Hematopoietic multipotent progenitor cell treated with erythropoietin and hydrocortisone succinate and interleukin-3 and kit ligand, for 8 days (in vitro differentiated cells): Measurements from ENCODE around the gene SSC5D.
A peak's percentile ranks its signal among the peaks of the same experiment; 100 is the strongest.
"Not testable (repeated sequence)": the region's sequence is repeated elsewhere in the genome, so short reads cannot be mapped to it uniquely, and the experiment has no call there.

ENCODE experiments used
- DNase-seq: peaks from one replicate; pipeline ENCODE4 v3.0.0-alpha.2; 2015

SSC5D gene

DNA sequence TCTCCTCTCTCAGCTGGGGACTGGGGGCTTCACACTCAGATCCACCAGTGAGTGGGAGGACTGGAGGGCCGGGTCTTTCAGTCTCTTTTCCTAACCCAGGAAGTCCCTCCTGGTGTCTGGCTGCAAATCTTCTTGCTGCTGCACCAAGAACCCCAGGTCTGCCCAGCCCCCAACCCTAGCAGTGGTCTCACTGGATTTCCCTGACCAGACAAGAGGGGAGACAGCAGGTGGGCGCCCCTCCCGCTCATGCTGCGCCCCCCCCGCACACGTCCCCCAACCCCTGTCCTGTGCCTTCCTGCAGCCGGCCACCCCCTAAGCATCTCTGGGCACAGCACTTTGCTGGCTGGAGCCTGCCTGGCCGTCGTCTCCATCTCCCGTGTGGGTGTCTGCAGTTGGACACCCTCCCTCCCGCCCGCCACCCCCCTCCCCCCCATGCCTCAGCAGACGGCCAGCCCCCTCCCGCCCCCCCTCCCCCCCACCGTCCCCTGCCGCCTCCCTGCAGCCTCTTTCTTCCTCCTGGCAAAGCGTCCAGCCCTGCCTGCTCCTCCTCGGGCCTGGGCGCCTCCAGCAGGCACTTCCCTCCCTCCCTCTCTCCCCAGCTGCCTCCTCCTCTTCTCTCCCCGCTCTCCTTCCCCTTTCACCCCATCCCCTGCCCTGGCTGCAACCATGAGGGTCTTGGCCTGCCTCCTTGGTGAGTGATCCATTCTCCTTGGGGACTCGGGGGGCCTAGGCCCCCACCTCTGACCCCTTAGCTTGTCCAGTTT, at the start of gene SSC5D:
Gene SSC5D, plus strand, starts transcription at position 513 of the 764 bp plus-strand sequence. Its CDS starts 154 bp downstream, at position 667.
- no peak for DNase-seq

DNA sequence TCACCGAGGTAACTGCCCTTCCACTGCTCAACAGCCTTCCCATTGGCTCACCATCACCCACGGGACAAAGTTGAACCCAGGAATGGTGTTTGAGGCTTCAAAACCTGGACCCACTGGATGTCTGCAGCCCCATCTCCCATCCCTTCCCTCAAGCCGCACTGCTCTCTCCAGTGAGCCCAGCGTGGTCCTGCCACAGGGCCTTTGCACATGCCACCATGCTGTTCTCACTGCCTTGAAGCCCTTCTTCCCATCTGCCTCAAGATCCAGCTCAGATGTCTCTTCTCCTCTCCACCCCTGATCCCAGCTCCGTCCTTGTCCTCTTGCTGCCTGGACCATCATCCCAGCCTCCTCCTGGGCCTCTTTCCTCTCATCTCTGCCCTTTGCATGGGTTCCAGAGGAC, 49.2 kb upstream of the SSC5D start:
- DNase-seq = no peak

DNA sequence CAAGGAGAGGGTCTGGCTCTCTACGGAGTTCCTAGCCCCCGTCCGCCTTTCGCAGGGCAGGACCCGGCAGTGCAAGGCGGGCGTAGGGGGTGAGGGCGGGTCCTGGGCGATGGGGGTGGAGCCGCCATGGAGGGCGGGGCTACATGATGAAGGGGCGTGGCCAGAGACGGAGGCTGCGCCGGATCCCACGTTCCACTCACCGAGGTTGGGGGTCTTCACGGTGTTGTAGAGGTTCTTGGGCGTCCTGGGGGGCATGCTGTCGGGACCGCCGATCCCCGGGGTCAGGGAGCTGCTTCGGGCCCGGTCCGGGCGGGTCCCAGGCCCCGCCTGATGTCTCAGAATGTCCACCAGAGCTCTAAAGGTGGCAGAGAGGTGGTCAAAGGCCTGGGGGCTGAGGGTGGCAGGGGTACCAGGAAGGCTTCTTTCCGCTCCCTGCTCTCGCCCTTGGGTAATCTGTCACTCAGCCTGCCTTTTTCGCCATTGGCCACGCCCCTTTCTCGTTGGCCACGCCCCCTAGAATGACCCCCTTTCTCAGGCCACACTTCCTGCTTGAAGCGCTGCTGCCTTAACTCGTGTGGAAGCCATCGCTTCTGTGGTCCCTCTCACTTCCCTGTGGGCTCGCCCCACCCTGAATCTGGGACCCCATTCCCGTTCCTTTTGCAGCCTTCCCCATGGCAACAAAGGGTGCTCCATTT, 47.7 kb upstream of the SSC5D start:
- DNase-seq = peak; percentile 70

DNA sequence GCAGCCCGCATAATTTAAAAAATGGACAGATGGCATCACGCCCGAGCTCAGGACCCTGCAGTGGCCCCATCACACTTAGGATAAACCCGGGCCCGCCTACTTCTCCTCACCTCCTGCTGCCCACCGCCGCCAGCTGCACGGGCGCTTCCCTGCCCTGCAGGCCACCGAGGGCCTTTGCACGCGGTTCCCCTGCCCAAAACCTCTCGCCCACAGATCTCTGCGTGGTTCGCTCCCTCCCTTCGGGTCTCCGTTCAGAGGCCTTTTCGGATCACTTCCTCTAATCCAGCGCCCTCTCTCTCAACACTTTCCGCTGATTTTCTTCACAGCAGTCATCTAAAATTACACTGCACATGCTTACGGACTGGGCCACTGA, 46.9 kb upstream of the SSC5D start:
- DNase-seq = no peak

DNA sequence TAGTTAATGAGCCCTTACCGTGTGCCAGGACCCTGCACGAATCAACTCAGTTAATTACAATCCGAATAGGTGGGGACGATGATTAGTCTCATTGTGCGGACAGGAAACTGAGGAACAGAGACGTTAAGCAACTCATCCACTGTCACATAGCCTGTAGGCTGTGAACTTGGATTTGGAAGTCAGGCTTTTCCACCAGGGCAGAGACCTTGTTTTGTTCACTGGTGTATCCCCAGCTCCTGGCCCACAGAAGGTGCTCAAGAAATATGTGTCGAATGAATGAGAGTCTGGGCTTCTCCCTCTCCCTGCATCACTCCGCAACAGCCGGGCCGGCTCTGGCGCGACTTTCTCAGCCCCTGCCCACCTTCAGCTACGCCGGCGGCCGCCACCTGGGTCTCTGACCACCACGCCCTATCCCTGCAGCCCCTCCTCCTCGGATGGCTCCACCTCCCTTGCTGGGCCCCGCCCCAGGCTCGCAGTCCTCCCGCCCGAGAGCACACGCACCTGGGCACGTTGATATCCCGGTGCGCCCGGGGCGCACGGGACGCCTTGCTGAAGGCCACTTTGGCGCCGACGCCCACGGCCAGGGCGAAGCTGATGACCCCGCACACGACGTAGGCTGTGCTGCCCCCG, 46.4 kb upstream of the SSC5D start:
- DNase-seq = peak; percentile 68

DNA sequence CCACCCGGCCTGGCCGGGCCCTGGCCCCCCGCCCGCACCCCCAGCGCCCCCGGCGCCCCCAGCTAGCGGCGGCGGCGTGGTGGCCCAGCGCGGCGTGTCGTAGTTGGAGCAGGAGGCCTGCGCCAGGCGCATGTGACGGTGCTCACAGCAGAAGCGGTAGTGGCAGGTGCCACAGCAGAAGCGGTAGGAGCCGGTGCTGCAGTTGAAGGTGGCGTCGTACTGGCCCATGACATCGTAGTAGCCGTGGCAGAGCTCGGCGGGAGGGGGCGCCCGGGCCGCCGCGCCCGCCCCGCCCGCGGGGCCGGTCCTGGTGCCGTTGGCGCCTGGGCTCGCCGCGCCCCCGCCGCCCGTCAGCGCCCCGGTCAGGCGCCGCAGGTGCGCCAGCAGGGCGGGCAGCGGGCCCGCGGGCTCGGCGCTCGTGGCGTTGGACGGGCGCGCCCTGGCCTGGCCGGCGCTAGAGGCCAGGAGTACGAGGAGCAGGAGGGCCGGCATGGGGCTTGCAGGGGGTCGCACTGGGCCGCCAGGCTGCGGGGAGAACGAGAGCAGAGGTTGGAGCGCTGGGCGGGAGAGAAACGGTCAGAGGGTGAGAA, 45.8 kb upstream of the SSC5D start:
- DNase-seq = peak; percentile 50

DNA sequence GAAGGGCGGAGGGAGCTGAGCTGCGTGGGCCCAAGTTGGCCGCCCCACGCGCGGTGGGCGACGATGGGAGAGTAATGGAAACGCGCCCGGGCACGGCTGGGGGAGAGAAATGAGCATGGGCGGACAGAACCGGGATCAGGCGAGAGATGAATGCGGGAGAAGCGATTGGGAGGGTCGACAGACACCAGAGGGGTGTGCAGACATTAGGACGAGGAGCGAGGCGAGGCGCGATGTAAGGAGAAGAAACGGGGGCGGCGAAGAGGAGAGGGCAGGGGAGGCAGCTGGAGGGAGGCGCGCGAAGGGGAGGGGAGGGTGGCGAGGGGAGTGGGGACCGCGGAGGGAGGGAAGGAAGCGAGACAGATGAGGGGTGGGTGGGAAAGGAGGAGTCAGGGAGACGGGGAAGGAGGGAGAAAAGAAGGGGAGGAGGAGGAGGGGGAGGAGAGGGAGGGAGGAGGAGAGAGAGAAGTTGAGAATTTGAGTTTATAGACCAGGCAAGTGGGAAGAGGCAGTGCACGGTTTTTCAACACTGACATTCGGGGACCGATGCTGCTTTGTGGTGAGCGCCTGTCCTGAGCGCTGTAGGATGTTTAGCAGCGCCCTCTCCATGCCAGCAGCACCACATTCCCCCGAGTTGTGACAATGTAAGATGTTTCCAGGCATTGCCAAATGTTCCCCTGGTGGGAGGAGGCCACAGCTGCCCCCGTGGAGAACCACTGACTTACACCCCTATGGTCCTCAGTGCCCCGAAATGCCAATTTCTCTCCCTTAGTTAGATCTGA, 45.0 kb upstream of the SSC5D start, which contains the start of gene SHISA7:
Gene SHISA7, minus strand, starts transcription at position 256 of the 779 bp plus-strand sequence. CDS start 437 bp downstream, outside the sequence.
- DNase-seq = no peak

DNA sequence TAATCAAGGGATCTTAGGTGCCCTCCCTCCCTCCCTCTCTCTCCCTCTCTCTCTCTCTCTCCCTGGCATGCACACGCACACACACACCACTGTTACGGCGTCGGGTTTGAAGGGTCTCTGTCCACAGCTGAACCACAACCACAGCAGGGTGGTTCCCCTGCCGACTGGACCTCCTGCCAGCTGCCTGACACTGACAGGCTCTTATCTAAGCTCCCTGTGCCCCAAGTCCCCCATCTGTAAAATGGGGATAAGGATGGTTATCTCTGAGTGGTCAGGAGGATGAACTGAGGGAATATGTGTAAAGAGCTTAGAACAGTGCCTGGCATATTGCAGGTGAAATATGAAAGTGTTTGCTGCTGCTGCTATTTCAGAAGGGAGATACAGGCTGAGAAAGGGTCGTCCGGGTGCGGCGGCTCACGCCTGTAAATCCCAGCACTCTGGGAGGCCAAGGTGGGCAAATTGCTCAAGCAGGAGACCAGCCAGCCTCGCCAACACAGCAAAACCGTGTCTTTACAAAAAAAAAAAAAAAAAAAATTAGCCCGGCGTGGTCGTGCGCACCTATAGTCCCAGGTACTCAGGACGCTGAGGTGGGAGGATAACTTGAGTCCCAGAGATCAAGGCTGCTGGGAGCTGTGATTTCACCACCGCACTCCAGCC, 44.3 kb upstream of the SSC5D start:
- peak; percentile 99 for DNase-seq

DNA sequence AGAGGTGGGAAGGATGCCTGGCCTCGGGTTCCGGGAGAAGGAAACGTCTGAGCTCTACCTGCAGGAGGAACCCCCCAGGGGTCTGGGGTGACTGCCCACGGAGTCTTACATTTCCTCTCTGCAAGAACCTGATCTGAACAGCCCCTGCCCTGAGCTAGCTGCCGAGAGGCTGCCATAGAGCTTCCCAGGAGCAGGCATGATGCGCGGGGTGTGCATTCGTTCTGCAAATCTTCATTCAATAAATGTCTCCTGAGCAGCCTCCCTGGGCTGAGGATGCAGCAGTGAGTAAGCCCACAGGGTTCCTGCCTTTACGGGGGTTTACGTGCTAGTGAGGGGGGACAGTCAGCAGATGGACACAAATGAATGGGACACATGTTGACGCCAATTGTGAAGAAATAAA, 43.6 kb upstream of the SSC5D start:
- no peak for DNase-seq

DNA sequence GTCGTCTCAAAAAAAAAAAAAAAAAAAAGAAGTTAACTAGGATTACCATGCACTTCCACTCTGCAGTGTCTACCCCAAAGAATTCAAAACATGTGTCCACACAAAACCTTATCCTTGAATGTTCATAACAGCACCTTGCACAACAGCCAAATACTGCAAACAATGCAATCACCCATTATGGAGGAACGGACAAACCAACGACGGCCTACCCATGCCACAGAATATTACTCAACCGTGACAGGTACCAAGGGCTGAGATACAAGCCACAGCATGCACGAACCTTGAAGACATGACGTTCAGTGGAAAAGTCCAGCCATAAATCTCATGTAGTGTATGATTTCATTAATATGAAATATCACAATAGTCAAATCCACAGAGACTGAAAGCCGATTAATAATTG, 42.2 kb upstream of the SSC5D start:
- DNase-seq = no peak

DNA sequence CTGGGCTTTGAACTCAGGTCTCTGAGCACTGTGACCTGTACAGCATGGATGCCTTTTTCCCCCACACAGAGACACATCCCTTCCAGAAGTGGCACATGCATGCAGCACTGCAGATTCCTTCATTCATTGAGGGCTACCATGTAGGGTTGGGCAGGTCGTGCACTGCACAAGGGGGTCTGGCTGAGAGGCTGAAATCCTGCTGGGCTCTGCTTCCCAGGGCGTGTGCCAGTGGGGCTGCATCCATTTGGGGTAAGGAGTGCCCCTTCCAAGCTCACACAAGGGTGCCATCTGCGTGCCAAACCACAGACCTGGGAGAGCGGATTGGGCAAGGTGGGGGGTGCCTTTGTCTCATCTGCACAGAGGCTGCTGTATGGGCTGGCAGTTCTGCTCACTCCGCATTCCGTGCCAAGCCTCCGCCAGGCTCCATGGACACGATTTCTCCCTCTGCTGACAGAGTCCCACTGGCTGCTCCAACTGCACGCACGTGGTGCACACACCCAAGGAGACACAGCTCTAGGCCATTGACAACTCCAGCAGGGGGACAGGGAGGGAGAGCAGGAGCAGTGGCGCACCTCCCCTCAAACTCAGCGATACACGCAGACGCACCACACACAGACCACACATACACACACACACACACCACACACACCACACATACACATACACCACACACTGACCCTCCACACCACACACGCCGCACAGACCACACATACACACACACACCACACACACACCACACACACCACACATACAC, 40.6 kb upstream of the SSC5D start:
- peak; percentile 91 for DNase-seq

DNA sequence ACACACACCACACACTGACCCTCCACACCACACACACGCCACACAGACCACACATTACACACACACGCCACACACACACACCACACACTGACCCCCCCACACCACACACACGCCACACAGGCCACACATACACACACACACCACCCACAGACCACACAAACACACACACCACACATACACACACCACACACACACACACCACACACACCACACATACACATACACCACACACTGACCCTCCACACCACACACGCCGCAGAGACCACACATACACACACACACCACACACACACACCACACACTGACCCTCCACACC, 40.1 kb upstream of the SSC5D start:
- not testable (repeated sequence) for DNase-seq

DNA sequence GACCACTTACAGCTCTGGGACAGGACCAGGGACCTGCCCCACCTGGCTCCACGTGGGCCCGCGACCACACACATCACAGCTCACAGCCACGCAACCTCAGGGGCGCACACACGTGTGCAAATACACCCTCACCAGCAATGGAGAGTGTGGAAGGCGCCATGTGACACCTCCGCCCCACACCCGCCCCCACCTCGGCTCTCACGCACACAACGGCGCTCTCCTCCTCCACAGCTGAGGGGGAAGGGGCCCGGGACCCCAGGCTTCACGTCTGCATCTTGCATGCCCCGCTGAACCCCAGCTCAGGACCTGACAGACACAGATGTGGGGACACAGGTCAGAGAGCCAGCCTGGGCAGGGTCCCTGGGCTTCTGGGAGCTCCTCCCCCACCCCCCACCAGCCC, 38.8 kb upstream of the SSC5D start:
- DNase-seq = no peak

DNA sequence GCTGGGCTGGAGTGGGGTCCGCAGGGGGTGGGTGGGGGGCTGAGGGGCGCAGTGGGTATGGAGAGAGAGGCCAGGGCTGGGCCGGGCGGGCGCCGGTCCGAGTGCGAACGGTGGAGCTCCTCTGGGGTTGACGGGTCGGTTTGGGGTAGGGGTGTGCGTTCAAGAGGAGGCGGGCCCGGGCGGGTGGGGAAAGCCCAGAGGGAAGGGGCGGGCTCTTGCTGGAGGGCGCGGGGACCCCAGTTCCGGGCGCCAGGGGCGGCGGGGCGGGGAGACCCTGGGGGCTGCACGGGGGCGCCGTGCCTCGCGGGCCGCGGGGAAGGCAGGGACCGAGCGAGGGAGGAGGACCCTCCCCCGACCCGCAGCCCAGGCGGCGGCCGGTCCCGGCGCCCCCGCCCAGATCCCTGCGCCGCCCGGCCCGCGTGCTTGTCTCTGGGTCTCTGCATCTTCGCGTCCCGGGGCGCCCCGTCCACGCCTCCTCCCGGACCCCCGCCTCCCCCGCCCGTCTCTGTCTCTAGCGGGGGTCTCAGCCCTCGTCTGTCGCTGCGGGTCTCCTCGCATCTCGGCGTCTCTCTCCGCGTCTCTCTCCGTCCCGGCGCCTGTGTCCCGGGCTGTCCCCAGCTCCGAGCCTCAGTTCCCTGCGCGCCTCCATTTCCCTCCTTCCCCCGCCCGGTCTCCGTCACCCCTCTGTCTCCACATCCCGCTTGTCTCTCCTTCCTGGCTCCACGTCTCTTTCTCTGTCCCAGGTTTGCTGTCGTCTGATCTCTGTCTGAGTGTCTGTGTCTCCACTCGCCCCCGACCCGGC, 36.9 kb upstream of the SSC5D start:
- no peak for DNase-seq

DNA sequence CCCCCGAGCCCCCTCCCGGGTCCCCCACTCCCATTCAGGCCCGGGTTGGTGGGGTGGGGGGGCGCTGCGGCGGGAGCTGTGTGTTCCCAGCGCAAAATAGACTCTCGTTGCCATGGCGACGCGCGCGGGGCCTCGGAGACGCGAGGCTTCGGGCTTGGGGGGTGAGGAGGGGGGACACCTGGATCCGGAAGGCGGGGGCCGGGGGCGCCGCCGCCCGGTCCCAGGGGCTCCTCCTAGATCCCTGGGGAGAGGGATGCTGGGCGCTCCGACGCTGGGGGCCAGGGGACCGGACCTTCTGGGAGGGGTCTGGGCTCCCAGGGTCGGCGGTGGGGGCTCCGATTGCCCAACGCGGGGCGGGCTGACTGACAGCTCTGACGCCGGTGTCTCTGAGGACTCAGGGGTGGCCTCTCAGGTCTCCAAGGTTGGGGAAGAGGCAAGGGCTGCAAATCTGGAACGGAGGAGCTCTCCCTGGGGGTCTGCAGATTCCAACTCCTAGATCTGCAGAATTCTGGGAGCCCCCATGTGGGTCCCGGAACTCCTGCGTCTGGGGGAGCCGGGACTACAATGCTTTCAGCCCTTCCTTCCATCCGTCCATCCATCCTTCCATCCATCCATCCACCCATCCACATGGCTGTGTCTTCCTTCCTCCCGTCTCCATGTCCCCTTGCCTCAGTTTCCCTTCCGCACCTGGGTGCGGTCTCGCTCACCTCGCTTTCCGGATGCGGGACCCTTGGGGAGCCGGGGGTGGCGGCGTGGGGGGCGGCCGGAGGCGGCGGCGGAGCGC, 36.1 kb upstream of the SSC5D start:
- peak; percentile 28 for DNase-seq

DNA sequence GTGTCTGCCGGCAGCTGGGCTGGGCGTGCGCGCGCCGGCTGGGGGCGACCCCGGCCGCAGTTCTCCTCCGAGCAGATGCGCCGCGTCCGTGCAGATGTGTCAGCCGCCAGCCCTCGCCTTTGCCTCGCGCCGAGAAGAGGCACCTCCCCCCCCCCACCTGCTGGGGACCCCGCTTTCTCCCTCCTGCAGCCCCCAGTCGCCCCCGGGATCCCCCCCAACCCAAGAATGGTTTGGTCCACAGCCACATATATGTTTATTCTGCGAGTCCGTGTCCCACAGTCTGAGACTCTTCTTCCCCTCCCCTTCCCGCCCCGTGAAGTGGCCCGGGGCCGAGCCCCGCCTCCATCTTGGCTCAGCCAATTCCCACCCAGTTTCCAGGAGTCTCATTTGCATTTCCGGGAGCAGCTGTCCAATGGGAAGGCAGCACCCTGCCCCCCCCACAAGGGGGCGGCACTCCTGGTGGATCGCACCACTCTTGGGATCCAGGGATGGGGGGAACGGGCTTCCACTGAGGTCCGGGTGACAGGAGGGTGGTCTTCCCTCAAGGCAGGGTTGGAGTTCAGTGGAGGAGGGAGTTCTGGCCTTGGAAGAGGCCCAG, 35.4 kb upstream of the SSC5D start:
- peak; percentile 94 for DNase-seq

DNA sequence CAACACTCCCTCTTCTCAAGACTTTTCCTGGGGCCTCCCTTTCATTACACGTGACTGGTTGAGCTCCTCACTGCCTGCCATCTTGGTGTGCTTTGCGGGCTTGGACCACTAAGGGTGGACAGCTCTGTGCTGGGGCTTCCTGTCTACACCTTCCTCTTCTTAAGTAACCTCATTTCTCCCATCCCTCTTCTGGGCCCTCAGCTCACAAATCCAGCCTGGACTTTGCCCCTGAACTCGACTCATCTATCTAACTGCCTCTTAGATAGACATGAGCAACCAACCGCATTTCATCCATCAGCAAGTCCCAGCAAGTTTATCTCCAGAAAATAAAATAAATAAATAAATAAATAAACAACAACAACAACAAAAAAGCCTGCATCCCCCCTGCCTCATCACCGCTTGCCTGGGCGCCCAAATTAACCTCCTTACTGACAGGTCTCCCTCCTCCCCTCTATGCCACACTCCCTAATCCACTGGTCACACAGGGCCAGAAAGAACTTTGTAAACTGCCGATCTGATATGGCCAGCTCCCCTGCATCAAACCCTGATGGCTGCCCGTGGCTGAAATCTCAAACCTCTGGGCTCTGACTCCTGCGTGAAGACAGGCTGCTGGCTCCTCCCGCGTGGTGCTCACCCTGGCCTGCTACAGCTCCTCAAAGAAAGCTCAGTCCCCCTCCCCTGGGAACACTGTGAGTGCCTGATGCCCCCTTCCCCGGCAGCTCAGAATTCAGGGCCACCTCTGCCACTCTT, 34.5 kb upstream of the SSC5D start:
- no peak for DNase-seq

DNA sequence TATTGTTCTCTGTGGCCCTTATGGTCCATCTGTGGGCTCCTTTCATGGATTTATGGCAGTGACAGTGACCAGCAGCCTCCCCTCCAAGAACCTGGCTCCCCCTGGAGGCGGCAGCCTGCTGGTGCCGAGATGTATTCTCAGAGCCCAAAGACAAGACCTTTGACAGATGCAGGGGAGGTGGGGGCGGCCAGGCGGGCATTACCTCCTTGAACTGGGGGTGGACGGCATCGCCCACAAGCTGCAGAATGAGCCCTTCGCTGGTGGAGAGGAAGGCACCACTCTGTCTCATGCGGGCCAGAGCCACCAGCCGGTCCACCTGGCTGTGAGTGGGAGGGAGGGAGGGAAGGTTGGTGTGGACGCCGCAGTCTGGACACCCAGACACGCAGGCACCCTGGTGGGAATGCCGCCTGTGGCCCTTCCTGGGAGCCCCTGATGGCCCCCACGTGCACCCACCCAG, 33.4 kb upstream of the SSC5D start:
- DNase-seq = peak; percentile 72
